Adrenal gland (tissue), 12 donors: ENCODE measurements around the gene SLC7A5. TPM values are rescaled to one million over a fixed set of nuclear protein-coding genes. Genes with fewer than 3 reads are reported as not detected.

ENCODE experiments used
- DNase-seq, 7 donors: peaks; one replicate each; pipeline ENCODE4 v3.0.0-alpha.2; 2019 to 2020
- H3K27ac ChIP-seq, 5 donors: fragments of 200-600 bp; sonication (generic) in 4 of 5; 1 replicate in 3 of 5; 2 replicates in 2 of 5; pipeline versions ENCODE4 v1.5.1 to v1.8.0; 2016 to 2020; ENCODE audit warnings: mild to moderate bottlenecking in 1 of 5
- H3K27me3 ChIP-seq: fragments of 200-600 bp; 2 replicates; pipeline ENCODE4 v1.8.0; 2021
- H3K36me3 ChIP-seq, 2 donors: fragments of 200-600 bp; replicated peaks in 1 of 2; 1 replicate in 1 of 2; 2 replicates in 1 of 2; pipeline versions ENCODE4 v1.5.1 to v1.8.0; 2018 to 2022
- H3K4me1 ChIP-seq, 2 donors: fragments of 200-600 bp; replicated peaks in 1 of 2; 1 replicate in 1 of 2; 2 replicates in 1 of 2; pipeline versions ENCODE4 v1.5.1 to v1.8.0; 2018 to 2021
- H3K4me3 ChIP-seq, 4 donors: fragments of 200-600 bp; sonication (generic) in 3 of 4; one replicate each; pipeline ENCODE4 v1.5.1; 2016 to 2018
- H3K9me3 ChIP-seq, 3 donors: fragments of 200-600 bp; sonication (generic) in 1 of 3; replicated peaks in 1 of 3; 1 replicate in 2 of 3; 2 replicates in 1 of 3; pipeline versions ENCODE4 v1.5.1 to v1.8.0; 2016 to 2021
- CTCF ChIP-seq, 6 experiments: fragments of 450-650 bp in 4 of 6; fragments of 200-600 bp in 2 of 6; sonication (generic) in 1 of 6; IDR thresholded peaks; 1 replicate in 5 of 6; 2 replicates in 1 of 6; pipeline versions ENCODE4 v1.5.1 to v1.8.0; 2016 to 2021; ENCODE audit warnings: antibody characterized with exemption in 6 of 6, mild to moderate bottlenecking in 2 of 6, moderate library complexity in 1 of 6
- POLR2A ChIP-seq, 2 donors: fragments of 450-650 bp; IDR thresholded peaks; one replicate each; pipeline ENCODE4 v1.6.1; 2017; ENCODE audit warnings: antibody characterized with exemption in 2 of 2, mild to moderate bottlenecking in 2 of 2, moderate library complexity in 1 of 2
- WGBS, 4 donors: extraction: QIAGEN DNeasy Blood & Tissue Kit in 2 of 4; methylation state at CpG; one replicate each; pipeline versions ENCODE4 v1.1.5 to v1.1.7; 2013 to 2017; 5-methylcytosine and 5-hydroxymethylcytosine counted together
- intact Hi-C, 2 donors: fragments of 100-400 bp; cut with DNase I; formaldehyde crosslinking; loops; one replicate each; pipeline versions ENCODE4 v1.14.1 to v1.15.0; 2022 to 2023
- polyA plus RNA-seq, 3 donors: library from polyadenylated mRNA; stranded (reverse); fragments of 200-250 nt in 2 of 3; fragments of 350-450 nt in 1 of 3; fragmentation: Illumina TruSeq in 1 of 3; extraction: RNeasy Lipid Tissue Mini Kit (QIAGEN cat#74804) in 1 of 3; gene quantifications; one replicate each; pipeline ENCODE4 v1.2.3, GENCODE V29; 2013 to 2014
- total RNA-seq, 9 donors: library from RNA; depleted of rRNA in 4 of 9; stranded (reverse); fragments of >200 nt in 4 of 9; fragments of 120-200 nt in 1 of 9; fragmentation: NEBNext Ultra II Directional in 1 of 9; extraction: Animal tissue kit (Norgen Biotek cat#: 25700) in 1 of 9; gene quantifications; one replicate each; pipeline versions ENCODE4 v1.1.0 to v1.2.4, GENCODE V29; 2013 to 2023
- donor health status: healthy with polysubstance abuse.
- donor health status: Bipolar disorder and iron deficiency.
- donor health status: DM: yes; HTN: yes; CAD: no.
- donor health status: DM: no; HTN: no; CAD: no.
- donor health status: DM: no; HTN: no; CAD: no.
- donor health status: DM: yes; HTN: yes; CAD: no.

Gene SLC7A5
- total and polyA plus RNA-seq, 12 donors = 0.69 to 9.1 (median 2.4) TPM

GRCh38 chr16:87834005-87834667 is 35.2 kb downstream of the SLC7A5 start:
- Histone ChIP-seq H3K4me1 (no peaks in the 10 kb centered on the region), H3K9me3 (no peaks in the 10 kb centered on the region), H3K27ac (no peak overlapping the region), H3K4me3 (no peak overlapping the region), H3K27me3 (no peaks in the 10 kb centered on the region), H3K36me3 (no peaks in the 10 kb centered on the region)
- 88 to 95% (median 92%) methylated on average over 21 to 23 of the region's 23 CpGs for WGBS, 4 donors
- TF ChIP-seq POLR2A (IDR thresholded peaks at IDR 0.05) (no peak), CTCF (IDR thresholded peaks at IDR 0.05) (no peak)
- intact Hi-C loops = no loop called here
- DNase-seq = no peak

DNA sequence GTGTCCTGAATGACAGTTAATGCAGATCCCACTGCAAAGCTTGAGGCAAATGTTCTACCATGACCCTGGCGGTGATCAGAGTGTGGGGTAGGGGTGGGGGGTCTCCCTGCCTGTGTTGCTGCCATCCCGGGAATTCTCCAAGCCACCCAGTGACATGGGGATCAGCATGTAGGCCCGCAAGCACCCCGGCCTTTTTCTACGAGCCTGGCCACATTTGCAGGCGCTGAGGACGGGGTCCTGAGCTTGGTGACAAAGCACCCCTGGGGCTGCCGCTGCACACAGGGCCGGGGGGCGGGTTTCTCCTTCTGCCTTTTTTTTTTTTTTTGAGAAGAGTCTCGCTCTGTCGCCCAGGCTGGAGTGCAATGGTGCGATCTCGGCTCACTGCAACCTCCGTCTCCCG is 35.8 kb downstream of the SLC7A5 start:
- intact Hi-C loops = no loop called here
- Histone ChIP-seq H3K4me1 (no peaks in the 10 kb centered on the region), H3K27ac (no peak overlapping the region), H3K36me3 (no peaks in the 10 kb centered on the region), H3K27me3 (no peaks in the 10 kb centered on the region), H3K4me3 (no peak overlapping the region), H3K9me3 (no peaks in the 10 kb centered on the region)
- TF ChIP-seq CTCF (IDR thresholded peaks at IDR 0.05) (no peak), POLR2A (IDR thresholded peaks at IDR 0.05) (no peak)
- no peak for DNase-seq
- 94 to 100% (median 96%) methylated on average over 4 to 16 of the region's 16 CpGs for WGBS, 4 donors

GRCh38 chr16:87832741-87833502 is 36.4 kb downstream of the SLC7A5 start:
- WGBS, 4 donors = 81 to 92% (median 88%) methylated on average over 12 to 34 of the region's 34 CpGs
- H3K27me3 ChIP-seq = no peaks in the 10 kb centered on the region
- no peak for TF ChIP-seq POLR2A (IDR thresholded peaks at IDR 0.05)
- TF ChIP-seq CTCF (IDR thresholded peaks at IDR 0.05) = no peak
- intact Hi-C loops = no loop called here
- H3K4me3 ChIP-seq = no peak overlapping the region
- no peak for DNase-seq
- no peak overlapping the region for H3K27ac ChIP-seq
- no peaks in the 10 kb centered on the region for H3K4me1 ChIP-seq
- no peaks in the 10 kb centered on the region for H3K9me3 ChIP-seq
- no peaks in the 10 kb centered on the region for H3K36me3 ChIP-seq

GRCh38 chr16:87832137-87832527 is 37.2 kb downstream of the SLC7A5 start:
- no peaks in the 10 kb centered on the region for H3K36me3 ChIP-seq
- H3K9me3 ChIP-seq = no peaks in the 10 kb centered on the region
- H3K27ac ChIP-seq = no peak overlapping the region
- TF ChIP-seq POLR2A (IDR thresholded peaks at IDR 0.05) (no peak), CTCF (IDR thresholded peaks at IDR 0.05) (no peak)
- H3K4me3 ChIP-seq = no peak overlapping the region
- WGBS, 4 donors = 75 to 85% (median 80%) methylated on average over 1 to 6 of the region's 6 CpGs
- no peaks in the 10 kb centered on the region for H3K4me1 ChIP-seq
- no peak for DNase-seq
- no peaks in the 10 kb centered on the region for H3K27me3 ChIP-seq
- intact Hi-C loops = no loop called here
